Coronary artery (tissue), 2 donors: ENCODE results near the gene IKZF1.

Source experiments
- DNase-seq: peaks from one replicate; pipeline ENCODE4 v3.0.0-alpha.2; 2017; ENCODE audit warnings: low spot score
- H3K27ac ChIP-seq, 2 donors: fragments of 200-600 bp; sonication (generic); one replicate each; pipeline ENCODE4 v1.5.1; 2016 to 2019
- H3K4me3 ChIP-seq: fragments of 200-600 bp; sonication (generic); 2 replicates; pipeline ENCODE4 v1.5.1; 2016; ENCODE audit warnings: mild to moderate bottlenecking, moderate library complexity
- CTCF ChIP-seq: fragments of 200-600 bp; sonication (generic); IDR thresholded peaks from one replicate; pipeline ENCODE4 v1.5.1; 2019; ENCODE audit warnings: antibody characterized with exemption

IKZF1 gene

GRCh38 chr7:50273870-50274269 lies 30.6 kb upstream of the IKZF1 start:
- Histone ChIP-seq H3K4me3 (no peak overlapping the region), H3K27ac (no peak overlapping the region)
- no peak for DNase-seq
- TF ChIP-seq CTCF: no peak

- Histone ChIP-seq H3K4me3 (no peak overlapping the region), H3K27ac (no peak overlapping the region)
- no peak for DNase-seq
- TF ChIP-seq CTCF: no peak
Measured at GRCh38 chr7:50274361-50274760, 30.2 kb upstream of the IKZF1 start.

- H3K4me3 ChIP-seq: no peak overlapping the region
- no peak for TF ChIP-seq CTCF
- no peak for DNase-seq
- no peak overlapping the region for H3K27ac ChIP-seq
Measured at GRCh38 chr7:50275430-50275829, 29.1 kb upstream of the IKZF1 start.

GRCh38 chr7:50276483-50276882 lies 28.0 kb upstream of the IKZF1 start:
- no peak overlapping the region for H3K4me3 ChIP-seq
- no peak for DNase-seq
- no peak for TF ChIP-seq CTCF
- H3K27ac ChIP-seq: no peak overlapping the region

GRCh38 chr7:50278120-50278519 lies 26.4 kb upstream of the IKZF1 start:
- Histone ChIP-seq H3K27ac (no peak overlapping the region), H3K4me3 (no peak overlapping the region)
- no peak for TF ChIP-seq CTCF
- DNase-seq: no peak

- DNase-seq: no peak
- Histone ChIP-seq H3K4me3 (no peak overlapping the region), H3K27ac (no peak overlapping the region)
- TF ChIP-seq CTCF: no peak
Measured at GRCh38 chr7:50281680-50282445, 22.7 kb upstream of the IKZF1 start.
